Liver (tissue), 9 donors: ENCODE measurements around the gene ITGBL1. TPM values are rescaled to one million over a fixed set of nuclear protein-coding genes. Genes with fewer than 3 reads are reported as not detected.

Experiments used
- DNase-seq: peaks from one replicate; pipeline ENCODE4 v3.0.0-alpha.2; 2017; ENCODE audit warnings: low spot score
- H3K27ac ChIP-seq, 2 donors: one replicate each; pipeline ENCODE4 v1.7.0; 2013; ENCODE audit warnings: inconsistent platforms in 2 of 2, low read length in 2 of 2, control low read depth in 1 of 2, low read depth in 1 of 2, mild to moderate bottlenecking in 1 of 2
- H3K27me3 ChIP-seq, 4 donors: one replicate each; pipeline versions ENCODE4 v1.6.1 to v1.7.0; 2013; ENCODE audit warnings: low read length in 3 of 4, inconsistent platforms in 1 of 4, mild to moderate bottlenecking in 1 of 4, moderate library complexity in 1 of 4; ENCODE audit not compliant: control insufficient read depth in 4 of 4, insufficient read depth in 4 of 4
- H3K36me3 ChIP-seq, 4 donors: one replicate each; pipeline versions ENCODE4 v1.6.1 to v1.7.0; 2013; ENCODE audit warnings: low read length in 3 of 4, mild to moderate bottlenecking in 3 of 4, low read depth in 1 of 4, moderate library complexity in 1 of 4; ENCODE audit not compliant: control insufficient read depth in 4 of 4, insufficient read depth in 3 of 4
- H3K4me1 ChIP-seq, 4 donors: one replicate each; pipeline versions ENCODE4 v1.6.1 to v1.7.0; 2013; ENCODE audit warnings: low read length in 3 of 4, mild to moderate bottlenecking in 3 of 4, moderate library complexity in 1 of 4; ENCODE audit not compliant: control insufficient read depth in 4 of 4, insufficient read depth in 4 of 4
- H3K4me3 ChIP-seq, 3 donors: one replicate each; pipeline versions ENCODE4 v1.6.1 to v1.7.0; 2013; ENCODE audit warnings: low read length in 3 of 3, control low read depth in 1 of 3, low read depth in 1 of 3, mild to moderate bottlenecking in 1 of 3
- H3K9ac ChIP-seq, 2 donors: one replicate each; pipeline ENCODE4 v1.7.0; 2013; ENCODE audit warnings: low read length in 2 of 2, mild to moderate bottlenecking in 2 of 2, moderate library complexity in 2 of 2, control low read depth in 1 of 2, low read depth in 1 of 2
- H3K9me3 ChIP-seq, 4 donors: one replicate each; pipeline versions ENCODE4 v1.6.1 to v1.7.0; 2013; ENCODE audit warnings: low read length in 3 of 4; ENCODE audit not compliant: control insufficient read depth in 4 of 4
- ATF3 ChIP-seq: IDR thresholded peaks from 2 replicates; pipeline ENCODE4 v1.6.1; 2016; ENCODE audit warnings: antibody characterized with exemption
- CTCF ChIP-seq: fragments of 150-350 bp; IDR thresholded peaks from 2 replicates; pipeline ENCODE4 v1.5.1; 2017; ENCODE audit warnings: improper control_type of control experiment, low read depth, low read length; ENCODE audit not compliant: missing input control
- EGR1 ChIP-seq, 2 donors: IDR thresholded peaks; 2 replicates each; pipeline ENCODE4 v1.6.1; 2016 to 2018; ENCODE audit warnings: antibody characterized with exemption in 2 of 2, low read depth in 2 of 2
- FOXA1 ChIP-seq: IDR thresholded peaks from 2 replicates; pipeline ENCODE4 v1.6.1; 2016; ENCODE audit warnings: antibody characterized with exemption
- FOXA2 ChIP-seq: IDR thresholded peaks from 2 replicates; pipeline ENCODE4 v1.6.1; 2016; ENCODE audit warnings: antibody characterized with exemption
- HNF4A ChIP-seq, 2 donors: conservative IDR thresholded peaks; 2 replicates each; pipeline ENCODE4 v1.6.1; 2016; ENCODE audit warnings: antibody characterized with exemption in 2 of 2, mild to moderate bottlenecking in 2 of 2
- HNF4G ChIP-seq: IDR thresholded peaks from 2 replicates; pipeline ENCODE4 v1.6.1; 2016; ENCODE audit warnings: antibody characterized with exemption
- JUND ChIP-seq, 2 donors: IDR thresholded peaks; 2 replicates each; pipeline ENCODE4 v1.6.1; 2016; ENCODE audit warnings: antibody characterized with exemption in 2 of 2
- MAX ChIP-seq: IDR thresholded peaks from 2 replicates; pipeline ENCODE4 v1.6.1; 2016; ENCODE audit warnings: antibody characterized with exemption
- NR2F2 ChIP-seq: IDR thresholded peaks from 2 replicates; pipeline ENCODE4 v1.6.1; 2016; ENCODE audit warnings: antibody characterized with exemption
- RAD21 ChIP-seq, 2 donors: IDR thresholded peaks; 2 replicates each; pipeline ENCODE4 v1.6.1; 2016; ENCODE audit warnings: antibody characterized with exemption in 2 of 2, mild to moderate bottlenecking in 2 of 2
- REST ChIP-seq: IDR thresholded peaks from 2 replicates; pipeline ENCODE4 v1.6.1; 2016; ENCODE audit warnings: antibody characterized with exemption, mild to moderate bottlenecking
- RXRA ChIP-seq, 2 donors: IDR thresholded peaks; 2 replicates each; pipeline ENCODE4 v1.6.1; 2017 to 2018; ENCODE audit warnings: antibody characterized with exemption in 2 of 2, mild to moderate bottlenecking in 1 of 2
- TAF1 ChIP-seq: conservative IDR thresholded peaks from 2 replicates; pipeline ENCODE4 v1.6.1; 2016; ENCODE audit warnings: antibody characterized with exemption, mild to moderate bottlenecking
- YY1 ChIP-seq: IDR thresholded peaks from 2 replicates; pipeline ENCODE4 v1.6.1; 2016; ENCODE audit warnings: antibody characterized with exemption, mild to moderate bottlenecking
- WGBS: extraction: QIAGEN DNeasy Blood & Tissue Kit; methylation state at CpG from one replicate; pipeline ENCODE4 v1.1.7; 2013; 5-methylcytosine and 5-hydroxymethylcytosine counted together
- polyA plus RNA-seq, 2 donors: library from polyadenylated mRNA; stranded (reverse) in 1 of 2; unstranded in 1 of 2; fragments of 200-250 nt in 1 of 2; fragments of >200 nt in 1 of 2; fragmentation: Nextera tagmentation in 1 of 2; extraction: Ambion mirVana in 1 of 2; gene quantifications; one replicate each; pipeline versions ENCODE4 v1.2.1 to v1.2.3, GENCODE V29; 2013 to 2015
- total RNA-seq, 2 donors: library from RNA; depleted of rRNA; stranded (reverse); fragments of >200 nt; gene quantifications; one replicate each; pipeline ENCODE4 v1.2.3, GENCODE V29; 2014
- donor health status: healthy.
- donor health status: healthy.
- donor health status: healthy.
- donor health status: healthy.
- donor health status: healthy.

The ITGBL1 gene
- total and polyA plus RNA-seq, 4 donors: 0.28 to 2.2 (median 1.2) TPM

GRCh38 chr13:101746513-101746912, 294.0 kb downstream of the ITGBL1 start:
- H3K9ac ChIP-seq: no peak overlapping the region

More at GRCh38 chr13:101746513-101746912, 294.0 kb downstream of the ITGBL1 start:
- Histone ChIP-seq H3K27ac (peak overlapping the region; percentile 39 to 65), H3K4me1 (peaks cover 2 to 30% (median 7%) of the 10 kb centered on the region in 4 donors), H3K9me3 (no peaks in the 10 kb centered on the region), H3K27me3 (no peaks in the 10 kb centered on the region), H3K4me3 (no peak overlapping the region), H3K36me3 (no peaks in the 10 kb centered on the region)
- no peak for DNase-seq
- no peak for TF ChIP-seq YY1
- no peak for TF ChIP-seq NR2F2
- no peak for TF ChIP-seq ATF3
- no peak for TF ChIP-seq FOXA2
- TF ChIP-seq HNF4G: no peak
- no peak for TF ChIP-seq JUND (IDR thresholded peaks at IDR 0.05)
- TF ChIP-seq FOXA1: no peak
- TF ChIP-seq EGR1 (IDR thresholded peaks at IDR 0.05; ENCODE audit: low read depth in 2 of 2): no peak
- no peak for TF ChIP-seq RXRA (IDR thresholded peaks at IDR 0.05)
- no peak for TF ChIP-seq CTCF
- TF ChIP-seq TAF1: no peak
- no peak for TF ChIP-seq REST
- TF ChIP-seq RAD21 (IDR thresholded peaks at IDR 0.05): no peak
- TF ChIP-seq MAX: no peak
- no peak for TF ChIP-seq HNF4A (conservative IDR thresholded peaks at IDR 0.05)
- 93% methylated on average over 2 of the region's 2 CpGs for WGBS
